GM19324 (cell line): ENCODE results near the gene PDE7B.
"Not testable (repeated sequence)": the region's sequence is repeated elsewhere in the genome, so short reads cannot be mapped to it uniquely, and the experiment has no call there.

ENCODE experiments used
- ATAC-seq: cut with Tn5 transposase; IDR thresholded peaks from one replicate; pipeline ENCODE4 v1.9.1; 2021; ENCODE audit warnings: mild to moderate bottlenecking, moderate library complexity; ENCODE audit not compliant: unreplicated experiment, low FRiP score

PDE7B gene

GRCh38 chr6:136212608-136213007 is 361.1 kb downstream of the PDE7B start:
- ATAC-seq: no peak

DNA sequence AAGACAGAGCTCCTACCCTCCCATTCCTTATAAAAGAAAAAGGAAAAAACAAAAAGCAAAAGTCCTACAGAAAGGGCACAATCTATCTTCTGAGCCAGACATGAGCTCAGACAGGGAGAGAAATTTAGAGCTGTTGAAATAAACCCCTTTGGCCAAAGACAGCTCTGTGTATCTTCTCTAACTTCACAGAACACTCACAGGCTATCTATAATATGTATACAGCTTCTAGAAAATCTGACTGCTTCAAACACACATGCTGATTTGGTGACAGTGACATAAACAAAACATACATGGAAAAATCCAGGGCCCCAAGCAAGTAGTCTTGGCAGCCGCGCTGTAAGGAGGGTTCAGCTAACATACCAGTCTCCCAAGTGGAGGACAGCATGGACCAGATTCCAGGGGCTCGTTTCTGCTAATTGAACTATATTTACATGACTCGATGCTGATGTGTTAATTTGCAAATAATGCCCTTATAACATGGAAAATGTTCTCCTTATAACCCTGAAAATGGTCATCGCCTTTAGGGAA is 361.6 kb downstream of the PDE7B start:
- ATAC-seq: no peak

DNA sequence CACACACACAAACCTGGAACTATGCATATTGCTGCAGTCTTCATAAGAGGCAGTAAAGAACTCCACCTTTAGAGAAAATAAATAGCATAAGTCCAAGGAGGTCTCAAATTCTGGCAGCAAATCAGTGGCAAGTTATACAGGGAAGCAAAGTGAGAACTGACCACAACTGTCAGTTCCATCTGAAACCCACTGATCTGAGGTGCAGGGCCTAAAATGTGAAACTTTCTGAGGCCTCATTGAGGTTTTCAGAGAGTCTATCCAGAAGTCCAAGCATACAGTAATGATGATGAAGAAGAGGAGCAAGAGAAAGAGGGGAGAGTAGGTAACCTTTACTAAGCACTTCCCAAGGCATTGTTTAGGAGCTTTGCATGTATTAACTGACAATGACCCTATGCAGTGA is 362.4 kb downstream of the PDE7B start:
- ATAC-seq: no peak

GRCh38 chr6:136216503-136217401 is 365.3 kb downstream of the PDE7B start:
- ATAC-seq: no peak

DNA sequence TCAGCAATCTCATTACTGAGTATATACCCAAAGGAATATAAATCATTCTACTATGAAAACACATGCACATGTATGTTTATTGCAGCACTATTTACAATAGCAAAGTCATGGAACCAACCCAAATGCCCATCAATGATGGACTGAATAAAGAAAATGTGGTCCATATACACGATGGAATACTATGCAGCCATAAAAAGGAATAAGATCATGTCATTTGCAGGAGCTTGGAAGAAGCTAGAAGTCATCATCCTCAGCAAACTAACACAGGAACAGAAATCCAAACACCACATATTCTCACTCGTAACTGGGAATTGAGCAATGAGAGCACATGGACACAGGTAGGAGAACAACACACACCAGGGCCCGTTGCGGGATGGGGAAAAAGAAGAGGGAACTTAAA is 373.5 kb downstream of the PDE7B start:
- ATAC-seq: not testable (repeated sequence)

- ATAC-seq: no peak
Measured at GRCh38 chr6:136225496-136225895, 374.0 kb downstream of the PDE7B start.

DNA sequence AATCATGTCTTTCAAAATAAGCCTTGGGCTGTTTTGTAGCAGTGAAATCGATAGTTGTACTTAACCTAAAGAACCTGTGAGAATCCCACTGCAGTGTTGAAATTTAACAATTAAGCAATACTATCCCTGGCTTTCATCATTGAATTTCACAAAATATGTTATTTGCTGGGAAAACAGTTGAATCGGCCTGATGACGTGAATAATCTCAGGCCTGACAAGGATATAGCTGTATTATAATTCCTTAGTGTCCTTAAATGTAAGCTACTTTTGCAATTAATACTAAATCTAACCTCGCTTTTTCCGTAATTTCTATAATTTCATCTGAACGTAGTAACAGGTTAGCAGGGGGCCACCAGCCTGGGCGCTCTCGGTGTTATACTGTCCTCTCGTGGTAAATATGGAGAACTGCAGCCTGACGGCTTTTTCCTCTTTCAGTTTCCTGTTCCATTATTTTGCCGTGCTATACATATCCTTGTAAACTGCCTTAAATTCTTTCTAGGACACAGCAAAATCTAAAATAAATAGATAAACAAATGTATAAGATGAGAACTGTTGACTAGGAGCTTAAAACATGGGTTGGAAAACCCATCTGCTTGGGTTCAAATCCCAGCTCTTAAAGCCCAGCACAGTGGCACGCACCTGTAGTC is 374.6 kb downstream of the PDE7B start:
- ATAC-seq: no peak

DNA sequence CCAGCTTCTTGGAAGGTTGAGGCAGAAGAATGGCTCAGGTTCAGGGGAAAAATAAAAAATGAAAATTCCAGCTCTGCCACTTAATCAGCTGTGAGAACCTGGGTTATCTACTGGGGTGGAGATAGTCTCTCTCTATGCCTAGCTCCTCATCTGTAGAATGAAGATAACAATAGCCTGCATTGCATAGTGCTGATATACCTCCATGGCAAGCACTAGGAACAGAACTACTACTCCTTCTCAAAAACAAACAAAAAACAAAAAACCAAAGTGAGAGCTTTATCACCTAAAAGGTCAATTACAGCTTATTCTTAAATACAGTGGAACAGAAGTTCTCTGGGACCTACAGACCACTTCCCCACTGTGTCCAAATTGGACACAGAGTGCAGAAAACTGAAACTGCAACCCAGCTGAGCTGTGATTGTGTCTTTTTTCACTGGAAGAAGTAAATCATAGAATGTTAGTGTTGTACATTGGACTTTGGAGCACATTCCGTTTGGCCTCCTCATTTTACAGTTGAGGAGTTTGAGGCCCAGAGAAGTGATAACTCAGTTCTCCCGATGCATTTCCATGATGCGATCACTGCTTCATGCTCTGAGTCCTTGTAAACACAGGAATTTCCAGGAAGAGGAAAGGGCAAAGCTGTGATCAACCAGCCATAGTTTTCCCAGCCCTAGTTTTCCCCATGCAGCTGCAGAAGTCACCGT is 375.3 kb downstream of the PDE7B start:
- ATAC-seq: no peak

DNA sequence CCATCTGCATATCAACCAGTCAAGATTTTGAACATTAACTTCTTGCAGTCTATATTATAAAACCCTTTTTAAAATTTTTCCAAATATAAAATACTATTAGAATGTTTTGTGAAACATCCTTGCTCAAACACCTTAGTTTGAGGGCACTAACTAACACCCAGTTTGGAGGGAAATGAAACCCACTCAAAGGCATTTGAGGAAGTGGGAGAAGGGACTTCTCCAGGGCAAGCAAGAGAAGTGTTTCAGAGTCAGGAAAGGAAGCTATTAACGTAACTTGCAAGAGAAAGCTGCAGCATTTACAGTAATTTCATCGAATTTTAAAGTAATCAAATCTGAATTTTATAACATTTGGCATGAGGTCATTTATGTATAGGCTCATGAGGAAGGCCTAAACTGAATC is 377.3 kb downstream of the PDE7B start:
- ATAC-seq: no peak

- no peak for ATAC-seq
Measured at GRCh38 chr6:136230219-136230853, 378.8 kb downstream of the PDE7B start.

DNA sequence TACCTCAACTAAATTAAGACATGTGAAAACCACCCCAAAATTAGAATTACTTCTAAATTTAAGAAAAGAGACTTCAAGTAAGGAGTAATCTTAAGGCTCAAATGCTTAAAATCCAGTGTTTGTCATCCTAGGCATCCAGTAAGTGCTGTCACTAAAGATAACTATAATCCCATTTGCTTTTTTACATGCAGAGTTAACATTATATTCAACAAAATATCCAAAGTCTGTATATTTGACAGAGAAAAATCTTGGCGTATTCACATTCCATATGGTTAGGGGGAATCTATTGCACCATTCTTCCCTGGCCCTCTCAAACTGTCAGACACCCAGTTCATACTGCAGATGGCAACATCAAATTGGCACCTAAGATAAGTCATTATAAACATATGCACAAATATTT is 381.2 kb downstream of the PDE7B start:
- ATAC-seq: no peak

DNA sequence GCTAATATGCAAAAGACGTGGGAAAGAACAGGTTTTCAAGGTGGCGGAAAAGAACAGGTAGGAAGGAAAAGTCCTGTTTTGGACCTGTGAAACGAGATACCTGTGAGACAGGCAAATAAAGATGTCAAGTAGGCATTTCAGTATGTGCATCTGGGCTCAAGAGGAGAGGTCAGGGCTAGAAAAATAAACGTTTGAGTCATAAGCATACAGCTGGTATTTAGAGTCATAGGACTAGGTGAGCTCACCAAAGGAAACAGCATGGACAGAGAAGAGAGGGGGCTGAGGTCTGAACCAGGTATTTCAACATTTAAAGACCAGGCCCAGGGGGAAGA is 383.7 kb downstream of the PDE7B start:
- ATAC-seq: no peak

DNA sequence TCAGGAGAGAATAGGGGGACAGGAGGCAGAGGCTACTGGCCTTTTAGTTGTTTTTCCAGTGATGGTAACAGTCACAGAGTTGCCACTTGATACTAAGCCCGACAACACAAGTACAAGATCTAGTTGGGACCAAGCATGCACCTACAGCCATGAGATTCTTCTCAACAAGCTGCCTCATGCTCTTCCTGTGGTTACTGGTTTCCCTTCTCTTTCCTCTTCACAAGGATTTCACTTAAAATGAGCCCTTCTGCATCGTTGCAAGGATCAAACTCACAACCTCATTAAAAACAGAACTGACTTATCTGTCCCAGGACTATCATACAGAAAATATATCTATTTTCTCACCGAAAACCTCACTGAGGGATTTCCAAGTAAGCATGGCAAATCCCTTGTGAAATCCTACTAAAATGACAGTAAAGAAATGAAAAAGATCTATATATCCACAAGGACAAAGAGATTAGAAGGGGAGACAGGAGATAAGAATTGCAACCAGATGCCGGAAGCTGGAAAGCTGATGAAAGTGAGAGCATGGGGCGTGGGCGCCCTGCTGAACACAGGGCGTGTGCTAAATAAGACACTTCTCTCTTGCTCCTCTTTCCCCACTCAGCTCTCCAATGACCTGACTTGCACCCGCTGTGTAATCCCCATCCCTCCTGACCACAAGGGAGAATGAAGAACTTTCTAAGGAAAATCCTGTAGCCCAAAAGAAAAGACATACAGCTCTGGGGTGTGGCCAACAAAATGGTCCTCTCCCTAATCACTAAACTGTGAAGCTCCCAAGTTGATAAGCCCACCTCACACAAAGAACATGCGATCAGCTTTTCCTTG is 385.2 kb downstream of the PDE7B start:
- no peak for ATAC-seq

- ATAC-seq: no peak
Measured at GRCh38 chr6:136244061-136244616, 392.6 kb downstream of the PDE7B start.
